Astrocyte (in vitro differentiated cells and primary cell): ENCODE data around the gene ACCSL.

Source experiments
- CTCF ChIP-seq: IDR thresholded peaks from 2 replicates; pipeline ENCODE4 v1.5.1; 2011; ENCODE audit warnings: low read depth, mild to moderate bottlenecking, inconsistent platforms, low read length, moderate library complexity; ENCODE audit not compliant: insufficient read depth
- EZH2 ChIP-seq: IDR thresholded peaks from 2 replicates; pipeline ENCODE4 v1.6.1; 2012; ENCODE audit warnings: mild to moderate bottlenecking, low read length, inconsistent platforms; ENCODE audit not compliant: insufficient read depth

GRCh38 chr11:44097821-44098220 lies 50.0 kb downstream of the ACCSL start:
- TF ChIP-seq CTCF (no peak), EZH2 (no peak)
